Measurements from ENCODE around the gene EHMT1.

EHMT1 gene

GRCh38 chr9:137760426-137760825, 141.6 kb downstream of the EHMT1 start:
- TF ChIP-seq CTCF (IDR thresholded peaks at IDR 0.05; ENCODE audit: extremely low read depth, missing control alignments): no peak
- DNase-seq (ENCODE audit: low spot score): no peak

GRCh38 chr9:137761032-137761431, 142.2 kb downstream of the EHMT1 start:
- no peak for TF ChIP-seq CTCF (IDR thresholded peaks at IDR 0.05; ENCODE audit: extremely low read depth, missing control alignments)
- DNase-seq (ENCODE audit: low spot score): peak; percentile 77

- no peak for DNase-seq (ENCODE audit: low spot score)
- no peak for TF ChIP-seq CTCF (IDR thresholded peaks at IDR 0.05; ENCODE audit: extremely low read depth, missing control alignments)
Observed at GRCh38 chr9:137761793-137762192, 143.0 kb downstream of the EHMT1 start.

- no peak for TF ChIP-seq CTCF (IDR thresholded peaks at IDR 0.05; ENCODE audit: extremely low read depth, missing control alignments)
- DNase-seq (ENCODE audit: low spot score): peak; percentile 80
Observed at GRCh38 chr9:137762414-137763061, 143.7 kb downstream of the EHMT1 start.

GRCh38 chr9:137763271-137763955, 144.6 kb downstream of the EHMT1 start:
- no peak for DNase-seq (ENCODE audit: low spot score)
- TF ChIP-seq CTCF (IDR thresholded peaks at IDR 0.05; ENCODE audit: extremely low read depth, missing control alignments): no peak

- TF ChIP-seq CTCF (IDR thresholded peaks at IDR 0.05; ENCODE audit: extremely low read depth, missing control alignments): no peak
Observed at GRCh38 chr9:137764171-137764671, 145.4 kb downstream of the EHMT1 start.

GRCh38 chr9:137764981-137765380, 146.2 kb downstream of the EHMT1 start:
- TF ChIP-seq CTCF (IDR thresholded peaks at IDR 0.05; ENCODE audit: extremely low read depth, missing control alignments): no peak
- no peak for DNase-seq (ENCODE audit: low spot score)

More at GRCh38 chr9:137764171-137764671, 145.4 kb downstream of the EHMT1 start:
- no peak for DNase-seq (ENCODE audit: low spot score)
